AG08395 (cell line): Measurements from ENCODE around the gene C6orf136.
A peak's percentile ranks its signal among the peaks of the same experiment; 100 is the strongest.

Experiments
- DNase-seq: peaks from one replicate; pipeline ENCODE4 v3.0.0; 2012; ENCODE audit warnings: mixed read lengths, low spot score

The C6orf136 gene, protein sequence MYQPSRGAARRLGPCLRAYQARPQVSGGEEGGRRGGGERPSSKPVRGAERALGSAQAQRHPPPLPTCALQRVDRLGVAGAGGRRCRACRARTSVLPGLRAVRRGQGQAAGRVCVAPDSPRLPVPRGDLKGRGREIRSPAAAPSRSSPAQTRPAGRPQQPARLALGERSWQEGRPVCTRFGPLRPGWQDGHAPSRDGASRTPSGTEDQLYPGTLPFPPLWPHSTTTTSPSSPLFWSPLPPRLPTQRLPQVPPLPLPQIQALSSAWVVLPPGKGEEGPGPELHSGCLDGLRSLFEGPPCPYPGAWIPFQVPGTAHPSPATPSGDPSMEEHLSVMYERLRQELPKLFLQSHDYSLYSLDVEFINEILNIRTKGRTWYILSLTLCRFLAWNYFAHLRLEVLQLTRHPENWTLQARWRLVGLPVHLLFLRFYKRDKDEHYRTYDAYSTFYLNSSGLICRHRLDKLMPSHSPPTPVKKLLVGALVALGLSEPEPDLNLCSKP

DNA sequence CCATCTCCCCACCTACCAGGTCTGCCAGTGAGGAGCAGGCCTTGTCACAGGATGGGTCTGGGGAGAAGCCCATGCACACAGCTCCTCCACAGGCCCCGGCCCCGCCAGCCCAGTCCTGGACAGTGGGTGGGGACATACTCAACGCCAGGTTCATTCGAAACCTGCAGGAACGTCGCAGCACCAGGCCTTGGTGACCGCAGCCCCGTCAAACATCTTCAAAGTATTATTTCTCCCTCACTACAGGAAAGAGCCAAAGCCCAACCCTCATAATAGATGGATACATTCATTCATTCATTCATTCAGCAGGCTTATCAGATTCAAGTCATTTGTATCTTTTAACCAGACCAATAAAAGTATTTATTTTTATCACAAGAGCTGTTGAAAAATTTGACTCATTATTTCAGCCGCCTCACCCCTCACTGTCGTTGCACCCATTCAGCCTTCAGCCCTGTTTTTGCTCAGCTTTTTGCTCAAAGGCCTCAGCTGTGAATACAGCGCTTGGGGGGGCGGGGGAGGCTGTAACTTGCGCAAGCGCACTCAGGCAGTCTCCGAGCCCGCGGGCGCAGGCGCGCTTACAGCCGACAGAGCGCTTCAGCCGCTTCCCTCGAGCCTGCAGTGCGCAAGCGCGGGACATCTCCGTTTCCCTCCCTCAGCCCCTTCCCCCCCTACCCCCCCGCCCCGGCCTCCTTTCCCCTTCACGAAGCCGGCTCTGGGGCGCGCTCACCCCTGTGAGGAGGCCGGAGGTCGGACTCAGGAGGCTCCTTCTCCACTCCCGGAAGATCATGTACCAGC is at the start of gene C6orf136:
Gene C6orf136, plus strand, starts transcription at position 684 of the 792 bp plus-strand sequence. Its CDS starts 99 bp downstream, at position 783.
- DNase-seq, result peak; percentile 99

DNA sequence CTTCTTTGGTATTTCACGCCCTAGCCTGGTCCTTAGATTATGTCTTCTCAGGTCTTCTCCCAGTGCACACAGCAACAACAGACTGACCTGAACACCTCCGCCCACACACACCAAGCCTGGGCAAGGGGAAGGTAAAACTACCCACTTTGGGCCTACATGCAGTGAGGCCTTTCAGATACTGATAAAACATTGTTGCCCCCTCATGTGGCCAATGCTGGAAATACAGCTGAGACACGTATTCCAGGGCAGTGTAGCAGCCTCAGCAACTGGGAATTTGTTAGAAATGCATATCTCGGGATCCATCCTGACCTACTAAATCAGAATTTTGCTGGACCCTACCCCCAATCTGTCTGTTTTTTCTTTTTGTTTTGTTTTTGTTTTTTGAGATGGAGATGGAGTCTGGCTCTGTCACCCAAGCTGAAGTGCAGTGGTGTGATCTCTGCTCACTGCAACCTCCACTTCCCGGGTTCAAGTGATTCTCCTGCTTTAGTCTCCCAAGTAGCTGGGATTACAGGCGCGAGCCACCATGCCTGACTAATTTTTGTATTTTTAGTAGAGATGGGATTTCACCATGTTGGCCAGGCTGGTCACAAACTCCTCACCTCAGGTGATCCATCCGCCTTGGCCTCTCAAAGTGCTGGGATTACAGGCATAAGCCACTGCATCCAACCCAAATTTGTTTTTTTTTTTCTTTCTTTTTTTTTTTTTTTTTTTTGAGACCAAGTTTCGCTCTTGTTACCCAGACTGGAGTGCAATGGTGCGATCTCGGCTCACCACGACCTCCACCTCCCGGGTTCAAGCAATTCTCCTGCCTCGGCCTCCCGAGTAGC is 49.4 kb upstream of the C6orf136 start:
- peak; percentile 83 for DNase-seq

DNA sequence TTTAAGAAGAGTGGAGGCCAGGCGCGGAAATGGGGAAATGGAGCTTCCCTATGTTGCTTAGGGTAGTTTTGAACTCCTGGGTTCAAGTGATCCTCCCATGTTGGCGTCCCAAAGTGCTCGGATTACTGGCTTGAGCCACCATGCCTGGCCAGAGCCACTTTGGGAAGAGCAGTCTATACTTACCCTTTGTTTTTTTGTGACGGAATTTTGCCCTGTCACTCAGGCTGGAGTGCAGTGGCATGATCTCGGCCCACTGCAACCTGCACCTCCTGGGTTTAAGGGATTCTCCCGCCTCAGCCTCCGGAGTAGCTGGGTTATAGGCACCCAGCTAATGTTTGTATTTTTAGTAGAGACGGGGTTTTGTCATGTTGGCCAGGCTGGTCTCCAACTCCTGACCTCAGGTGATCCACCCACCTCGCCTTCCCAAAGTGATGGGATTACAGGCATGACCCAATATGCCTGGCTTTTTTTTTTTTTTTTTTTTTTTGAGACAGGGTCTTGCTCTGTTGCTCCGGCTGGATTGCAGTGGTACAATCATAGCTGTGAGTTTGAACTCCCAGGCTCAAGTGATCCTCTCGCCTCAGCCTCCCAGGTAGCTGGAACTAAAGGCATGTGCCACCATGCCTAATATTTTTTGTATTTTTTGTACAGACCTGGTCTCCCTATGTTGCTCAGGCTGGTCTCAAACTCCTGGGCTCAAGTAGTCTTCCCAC is 47.9 kb upstream of the C6orf136 start:
- DNase-seq, result no peak

DNA sequence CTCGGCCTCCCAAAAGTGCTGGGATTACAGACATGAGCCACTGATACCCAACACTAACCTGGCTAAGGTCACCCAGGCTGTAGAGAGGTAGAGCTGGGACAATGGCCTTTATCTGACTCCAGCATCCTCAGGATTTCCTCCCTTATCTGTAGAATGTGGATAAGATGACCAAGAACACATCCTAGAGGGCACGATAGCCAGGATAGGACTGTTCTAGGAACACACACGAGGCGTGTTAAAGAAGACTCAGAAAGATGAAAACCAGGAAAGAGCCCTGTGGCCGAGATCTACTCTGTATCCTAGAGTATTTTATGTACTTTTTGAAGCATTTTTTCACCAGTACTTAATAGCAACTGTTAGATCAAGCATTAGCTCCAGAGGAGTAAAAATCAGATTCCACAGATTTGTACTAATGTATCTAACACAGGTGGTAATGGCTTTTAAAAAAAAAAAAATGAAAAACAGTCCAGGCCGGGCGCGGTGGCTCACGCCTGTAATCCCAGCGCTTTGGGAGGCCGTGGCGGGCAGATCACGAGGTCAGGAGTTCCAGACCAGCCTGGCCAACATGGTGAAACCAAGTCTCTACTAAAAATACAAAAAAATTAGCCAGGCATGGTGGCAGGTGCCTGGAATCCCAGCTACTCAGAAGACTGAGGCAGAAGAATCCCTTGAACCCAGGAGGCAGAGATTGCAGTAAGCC is 47.2 kb upstream of the C6orf136 start:
- no peak for DNase-seq

DNA sequence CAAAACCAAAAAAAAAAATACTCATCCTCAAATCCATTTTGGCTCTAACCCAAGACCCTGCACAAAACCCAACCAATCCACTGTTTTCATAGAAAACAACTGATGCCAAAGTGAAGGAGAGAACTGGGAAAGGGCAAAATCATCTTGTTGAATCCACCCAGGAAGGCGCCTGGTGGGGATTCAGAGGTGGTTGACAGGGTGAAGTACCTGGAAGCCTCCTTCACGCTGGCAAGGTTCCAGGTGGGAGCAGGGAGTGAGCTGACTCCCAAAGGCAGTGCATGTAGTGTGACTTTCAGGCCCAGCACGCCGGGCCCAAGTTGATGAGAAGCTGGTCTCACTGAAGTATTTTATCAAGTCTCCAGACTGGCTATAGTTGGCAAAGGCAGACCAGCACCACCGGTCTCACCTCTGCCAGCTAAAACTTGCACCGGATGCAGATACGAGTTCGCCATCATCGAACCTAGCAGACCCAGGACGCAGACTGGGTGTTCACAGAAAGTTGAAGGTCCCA is 46.4 kb upstream of the C6orf136 start:
- no peak for DNase-seq

DNA sequence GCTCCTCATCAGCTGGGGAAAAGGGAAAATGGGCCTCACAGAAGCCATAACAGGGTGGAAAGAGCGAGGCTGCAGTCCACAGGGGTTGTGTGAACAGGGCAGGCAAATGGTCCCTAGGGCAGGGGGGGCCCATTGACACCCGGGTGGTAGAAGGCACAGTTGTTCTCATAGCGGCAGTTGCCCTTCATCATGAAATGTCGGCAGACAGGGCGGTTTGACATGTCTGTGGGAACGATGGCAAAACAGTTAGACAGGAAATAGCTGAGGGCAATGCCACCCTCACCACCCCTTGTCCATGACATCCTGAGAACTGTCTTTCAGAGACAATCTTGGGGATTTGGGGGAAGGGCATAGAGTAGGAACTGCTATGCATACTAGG is 45.5 kb upstream of the C6orf136 start:
- no peak for DNase-seq

DNA sequence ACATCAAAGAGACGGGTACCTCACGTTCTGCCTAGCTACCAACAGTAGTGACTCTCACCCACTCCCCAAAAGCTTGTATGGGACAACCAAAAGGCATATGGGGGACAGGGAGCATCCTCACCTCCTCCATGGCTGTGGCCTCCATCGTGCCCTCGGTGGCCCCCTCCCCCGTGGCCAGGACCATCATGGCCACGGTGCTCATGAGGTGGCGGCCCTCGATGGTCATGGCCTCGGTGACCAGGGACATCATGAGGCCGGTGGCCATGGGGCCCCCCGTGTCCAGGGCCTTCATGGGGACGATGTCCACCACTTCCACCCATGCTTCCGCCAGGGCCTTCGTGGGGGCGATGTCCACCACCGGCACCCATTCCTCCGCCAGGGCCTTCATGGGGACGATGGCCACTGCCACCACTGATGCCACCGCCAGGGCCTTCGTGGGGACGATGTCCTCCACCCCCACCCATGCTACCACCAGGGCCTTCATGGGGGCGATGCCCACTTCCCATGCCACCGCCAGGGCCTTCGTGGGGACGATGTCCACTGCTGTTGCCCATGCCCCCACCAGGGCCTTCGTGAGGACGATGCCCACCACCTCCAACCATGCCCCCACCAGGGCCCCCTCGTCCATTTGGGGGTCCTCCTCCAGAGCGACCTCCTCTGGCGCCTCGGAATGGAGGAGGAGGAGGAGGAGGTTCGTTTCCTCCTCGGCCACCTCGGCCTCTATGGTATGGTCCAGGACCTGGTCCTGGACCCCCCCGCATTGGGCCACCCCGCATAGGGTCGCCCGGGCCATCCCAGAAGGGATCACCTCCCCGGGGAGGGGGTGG is 44.9 kb upstream of the C6orf136 start:
- no peak for DNase-seq

DNA sequence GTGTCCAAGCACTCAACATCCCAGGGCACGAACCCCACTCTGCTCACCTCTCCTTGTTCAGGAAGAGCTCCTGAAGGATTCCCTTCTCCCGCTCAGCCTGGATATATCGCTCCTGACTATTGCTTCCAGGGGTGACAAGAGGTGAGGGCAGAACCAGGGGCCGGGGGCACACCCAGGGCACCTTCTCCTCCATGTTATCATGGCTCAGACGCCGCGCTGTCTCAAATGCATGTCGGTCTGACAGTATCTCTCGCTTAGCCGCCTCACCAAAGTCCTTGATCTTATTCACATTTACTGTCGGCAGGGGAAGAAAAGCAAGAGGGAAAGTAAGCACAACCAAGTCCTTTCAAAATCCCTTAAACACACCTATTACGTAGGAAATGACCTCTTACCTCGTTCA is 43.0 kb upstream of the C6orf136 start:
- no peak for DNase-seq

DNA sequence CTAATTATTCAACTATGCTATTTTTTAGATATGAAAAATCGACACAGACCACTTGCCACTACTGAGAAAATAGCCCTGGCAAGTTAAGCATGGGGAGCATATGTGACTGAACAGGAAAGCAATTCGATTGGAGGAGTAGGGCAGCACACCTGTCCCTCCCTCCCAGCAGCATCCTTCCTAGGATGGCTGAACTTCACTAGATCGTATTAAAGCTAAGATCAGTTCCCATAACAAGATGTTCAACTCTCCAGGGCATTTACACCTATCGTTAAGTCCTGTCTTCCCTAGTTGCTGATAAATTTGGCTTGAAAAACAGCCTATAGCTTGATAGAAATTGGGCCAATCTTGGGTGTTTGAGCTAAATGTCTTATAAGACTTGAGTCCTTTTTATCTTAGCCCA is 36.9 kb upstream of the C6orf136 start:
- no peak for DNase-seq

DNA sequence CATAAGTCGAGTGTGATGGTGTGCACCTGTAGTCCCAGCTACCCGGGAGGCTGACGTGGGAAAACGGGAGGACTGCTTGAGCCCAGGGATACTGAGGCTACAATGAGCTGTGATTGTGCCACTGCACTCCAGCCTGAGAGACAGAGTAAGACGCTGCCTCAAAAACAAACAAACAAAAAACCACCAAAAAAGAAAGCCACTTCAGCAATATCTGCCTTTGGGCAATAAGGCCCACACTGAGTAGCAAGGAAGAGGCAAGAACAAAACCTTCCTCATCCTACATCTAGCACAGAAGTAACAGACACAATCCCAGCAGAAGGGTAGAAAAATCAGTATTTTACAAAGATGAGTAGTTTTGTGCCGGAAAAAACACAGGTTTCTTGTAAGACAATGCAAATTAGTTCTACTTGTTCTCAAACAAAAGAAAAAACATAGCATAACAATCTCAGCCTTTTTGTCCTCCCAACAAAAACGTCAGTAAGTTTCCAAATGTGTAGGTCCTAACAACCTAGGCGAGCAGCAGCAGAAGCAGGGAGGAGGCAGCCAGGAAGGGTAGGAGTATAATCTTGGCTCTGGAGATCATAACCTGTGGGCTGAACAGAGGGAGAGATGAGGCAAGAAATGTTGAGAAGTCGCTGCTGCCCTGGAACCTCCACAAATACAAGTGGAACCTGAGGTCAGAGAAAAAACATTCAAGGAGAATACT is 35.6 kb upstream of the C6orf136 start:
- DNase-seq, result no peak

DNA sequence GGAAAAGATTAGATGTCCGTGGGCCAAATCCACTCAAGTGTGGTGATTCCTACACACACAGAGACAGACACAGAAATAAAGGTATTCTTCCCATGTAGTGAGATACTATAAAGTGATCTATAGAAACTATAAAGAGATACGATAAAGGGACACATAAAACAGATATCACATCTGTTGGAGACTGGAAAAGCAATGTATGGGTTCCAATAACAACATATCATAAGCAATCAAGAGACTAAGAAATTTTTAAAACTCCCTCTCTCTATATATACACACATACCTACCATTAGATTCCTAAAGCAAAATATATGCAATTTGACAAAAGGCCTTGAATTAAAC is 35.1 kb upstream of the C6orf136 start:
- DNase-seq, result no peak

DNA sequence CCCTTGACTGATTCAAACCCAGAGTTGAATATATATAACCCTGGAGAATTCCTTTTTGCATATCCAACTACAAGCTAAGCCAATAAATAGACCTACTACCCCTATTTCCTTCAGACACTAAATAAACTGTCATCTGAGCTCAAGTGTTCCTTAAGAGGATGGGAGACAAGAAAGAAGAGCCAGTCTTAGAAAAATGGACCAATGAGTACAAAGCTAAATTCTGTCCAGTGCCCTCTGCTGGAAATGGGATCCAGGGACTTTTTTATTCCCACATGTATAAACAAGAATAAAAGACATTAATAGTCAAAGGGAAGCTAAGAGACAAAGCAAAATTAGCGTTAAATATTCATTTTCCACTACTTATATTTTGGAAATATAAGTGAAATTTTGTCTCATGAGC is 34.7 kb upstream of the C6orf136 start:
- peak; percentile 46 for DNase-seq

DNA sequence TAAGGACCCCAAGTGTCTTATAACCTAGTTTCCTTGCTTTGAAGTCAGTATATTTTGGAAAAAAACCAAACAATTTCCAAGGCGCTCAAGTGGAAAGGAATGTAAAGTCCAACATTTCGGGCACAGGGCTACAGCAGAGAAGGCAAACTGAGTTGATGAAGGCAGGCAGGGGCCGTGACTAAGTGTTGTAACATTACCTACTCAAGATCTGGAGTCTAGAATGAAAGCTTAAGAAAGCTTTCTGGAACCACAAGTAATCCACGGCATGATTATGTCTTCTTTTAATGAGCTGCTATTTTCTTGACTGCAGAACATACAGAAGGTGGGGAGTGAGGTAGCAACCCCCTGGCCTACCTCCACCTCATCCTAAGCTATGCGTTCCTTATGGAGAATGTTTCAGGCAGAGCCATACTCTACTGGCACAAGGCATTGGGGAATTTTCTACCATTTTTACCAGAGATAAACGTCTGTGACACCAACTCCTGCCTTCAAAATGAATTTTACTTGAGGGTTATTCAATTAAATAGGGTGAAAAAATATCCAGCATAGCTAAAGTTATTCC is 34.2 kb upstream of the C6orf136 start:
- DNase-seq, result no peak

DNA sequence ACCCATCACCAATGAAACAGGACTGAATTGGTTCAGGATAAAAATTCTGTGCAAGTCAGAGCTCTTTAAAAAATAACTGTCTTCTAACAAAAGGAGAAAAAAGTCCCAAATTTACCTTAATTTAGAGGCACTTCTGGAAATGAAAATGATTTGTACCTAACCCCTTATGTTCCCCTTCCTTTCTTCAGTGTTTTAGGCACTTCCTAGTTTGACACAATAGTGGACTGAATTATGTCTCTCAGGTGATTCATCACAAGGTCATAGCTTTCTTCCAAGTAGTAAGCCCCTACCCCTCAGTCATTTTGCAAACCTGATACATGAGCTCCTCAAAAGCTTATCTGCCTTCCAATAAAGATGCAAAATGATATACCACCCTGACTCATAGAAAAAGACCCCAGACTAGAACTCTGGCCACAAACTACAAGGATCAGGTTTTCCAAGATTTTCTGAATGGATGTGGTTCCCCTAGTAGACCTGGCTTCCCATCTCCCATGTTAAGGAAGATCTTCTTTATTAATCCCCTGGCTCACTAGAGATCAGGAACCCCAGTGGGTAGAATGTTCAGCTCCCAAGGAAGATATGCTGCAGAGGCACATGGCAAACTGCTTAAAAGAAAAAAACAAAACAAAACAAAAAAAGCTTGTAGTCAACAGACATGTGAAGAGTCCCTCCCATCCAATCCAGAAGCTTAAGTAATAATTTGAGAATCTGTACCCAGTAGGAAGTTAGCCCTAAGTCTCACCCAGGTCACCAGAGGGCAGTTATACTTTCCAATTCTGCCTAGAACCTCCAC is 33.5 kb upstream of the C6orf136 start:
- no peak for DNase-seq

DNA sequence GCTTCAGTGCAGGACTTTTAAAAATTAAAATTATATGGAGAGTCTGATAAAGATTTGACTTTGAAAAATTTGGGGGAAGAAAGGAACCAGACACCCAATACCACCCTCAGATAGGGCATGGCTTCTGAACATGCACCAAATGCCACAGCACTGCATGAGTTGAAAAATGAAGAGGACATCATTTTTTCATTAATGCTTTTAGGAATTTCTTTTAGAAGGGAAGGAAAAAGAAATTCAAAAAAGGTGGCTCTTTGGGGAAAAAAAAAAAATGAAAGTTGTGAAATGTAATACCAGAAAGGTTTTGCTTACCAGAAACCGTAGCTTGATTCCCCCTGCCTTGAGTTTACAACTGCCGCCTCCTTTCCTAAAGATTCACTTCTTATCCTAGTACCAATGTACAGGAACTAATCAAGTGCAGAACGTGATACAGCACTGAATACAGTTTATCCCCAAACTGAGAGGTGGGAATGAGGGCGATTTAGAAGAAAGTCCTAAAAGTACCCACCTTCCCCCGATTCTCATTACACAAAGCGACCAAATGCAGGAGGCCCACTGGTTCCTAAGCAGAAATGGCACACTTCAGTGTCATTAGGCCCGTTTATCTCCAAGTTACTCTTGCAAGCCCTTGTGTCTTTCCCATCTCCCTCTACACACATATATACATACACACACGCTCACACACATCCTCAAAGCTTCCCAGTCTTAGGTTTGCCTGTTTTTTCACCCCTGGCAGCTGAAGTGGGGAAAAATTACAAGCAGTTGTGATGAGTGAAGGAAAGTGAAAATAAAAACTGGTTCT is 32.7 kb upstream of the C6orf136 start:
- no peak for DNase-seq

DNA sequence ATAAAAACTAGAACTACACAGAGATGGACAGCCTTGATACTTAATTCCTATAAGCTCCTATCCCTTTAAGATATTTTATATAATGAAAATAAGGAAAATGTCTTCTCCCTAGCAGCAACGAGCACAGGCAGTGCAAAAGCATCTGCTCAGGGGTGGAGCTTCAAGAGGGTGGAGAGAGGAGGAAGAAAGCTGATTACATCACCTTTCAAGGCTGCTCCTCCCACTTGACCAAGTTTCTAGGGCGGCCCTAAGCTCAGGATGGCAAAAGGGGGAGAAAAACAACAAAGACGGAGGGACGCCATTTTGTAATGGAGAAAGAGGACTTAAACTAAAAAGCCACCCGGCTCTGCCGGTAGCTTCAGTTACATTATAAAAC is 32.1 kb upstream of the C6orf136 start:
- peak; percentile 93 for DNase-seq

DNA sequence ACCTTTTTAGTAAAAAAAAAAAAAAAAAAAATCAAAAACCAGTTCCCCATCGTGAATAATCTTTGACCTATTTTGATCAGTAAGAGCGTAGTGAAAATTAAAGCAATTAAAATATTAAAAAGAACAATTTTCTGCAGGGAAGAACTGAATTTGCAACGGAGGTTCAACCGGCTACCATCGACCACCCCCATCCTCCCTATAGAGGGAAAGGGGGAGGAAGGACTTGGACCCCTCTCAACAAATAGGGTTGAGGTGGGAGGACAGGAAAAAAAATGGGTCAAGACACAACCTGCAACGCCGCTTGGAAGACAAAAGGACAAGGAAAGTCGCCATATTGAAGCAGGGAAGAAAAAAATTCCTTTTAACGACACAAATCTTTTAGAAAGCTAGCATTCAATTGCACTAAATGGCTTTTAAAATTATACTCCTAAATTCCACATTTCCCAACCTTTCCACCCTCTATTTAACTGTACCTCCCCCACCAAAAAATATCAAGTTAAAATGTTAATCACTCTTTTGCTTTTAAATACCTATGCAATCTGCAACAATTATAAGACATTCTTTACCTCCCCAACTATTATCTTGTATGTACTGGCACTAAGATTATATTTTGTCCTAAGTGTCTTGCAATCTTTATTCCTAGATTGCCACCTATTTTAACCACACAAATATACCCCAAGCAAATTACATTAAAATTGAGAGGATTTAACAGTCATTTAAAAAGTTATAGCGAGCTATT is 31.5 kb upstream of the C6orf136 start:
- peak; percentile 51 for DNase-seq
